Activated CD4-positive, CD25-positive, alpha-beta regulatory T cell (primary cell): ENCODE data around the gene SMAD3.

ENCODE experiments used
- DNase-seq, 4 experiments: peaks; one replicate each; lab custom pipeline; 2025; lab: John Stamatoyannopoulos, UW

The SMAD3 gene

DNA sequence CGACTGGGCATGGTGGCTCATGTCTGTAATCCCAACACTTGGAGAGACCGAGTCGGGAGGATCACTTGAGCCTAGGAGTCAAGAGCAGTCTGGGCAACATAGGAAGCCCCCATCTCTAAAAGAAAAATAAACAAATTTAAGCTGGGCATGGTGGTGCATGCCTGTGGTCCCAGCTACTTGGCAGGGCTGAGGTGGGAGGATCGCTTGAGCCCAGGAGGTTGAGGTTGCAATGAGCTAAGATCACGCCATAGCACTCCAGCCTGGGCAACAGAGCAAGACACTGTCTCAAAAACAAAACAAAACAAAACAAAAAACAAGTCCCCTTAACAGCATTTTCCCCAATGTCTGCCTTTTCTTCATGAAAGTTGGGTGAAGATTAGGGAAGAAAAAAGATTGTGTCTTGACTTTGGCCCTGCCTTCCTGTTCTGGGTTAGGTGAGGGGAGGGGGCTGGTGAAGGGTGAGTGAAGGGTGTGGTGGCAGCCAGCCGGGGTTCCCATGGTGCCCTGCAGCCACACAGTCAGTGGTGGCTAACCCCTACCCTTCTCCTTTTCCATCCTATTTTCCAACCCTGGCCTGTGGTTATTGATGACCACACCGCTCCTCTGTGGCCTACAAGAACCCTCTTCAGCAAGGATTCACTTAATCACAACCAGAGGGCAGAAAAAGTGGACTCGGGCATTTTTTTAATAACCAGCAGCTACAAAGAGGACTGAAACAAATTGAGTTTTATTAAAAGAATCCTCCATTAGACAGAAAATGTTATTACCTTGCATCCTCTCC is 28.4 kb upstream of the SMAD3 start:
- no peak for DNase-seq

DNA sequence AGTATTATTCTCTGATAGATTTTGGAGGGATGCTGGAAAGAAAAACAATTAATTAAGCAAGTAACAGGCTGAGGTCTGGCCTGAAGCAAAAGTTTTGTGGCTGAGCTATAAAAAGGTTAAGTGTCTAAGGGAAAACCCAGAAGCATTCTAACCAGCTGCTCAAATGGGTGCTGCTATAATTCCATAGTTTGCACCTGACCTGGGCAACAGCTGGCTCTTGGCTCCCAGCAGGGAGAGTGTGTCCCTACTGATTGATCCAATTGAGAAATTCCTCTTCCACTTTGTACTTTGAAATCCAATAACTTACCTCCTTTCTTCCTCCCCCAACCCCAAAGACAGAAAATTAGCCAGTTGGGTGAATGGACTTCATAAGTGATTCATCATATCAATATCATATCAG is 27.7 kb upstream of the SMAD3 start:
- DNase-seq: no peak

DNA sequence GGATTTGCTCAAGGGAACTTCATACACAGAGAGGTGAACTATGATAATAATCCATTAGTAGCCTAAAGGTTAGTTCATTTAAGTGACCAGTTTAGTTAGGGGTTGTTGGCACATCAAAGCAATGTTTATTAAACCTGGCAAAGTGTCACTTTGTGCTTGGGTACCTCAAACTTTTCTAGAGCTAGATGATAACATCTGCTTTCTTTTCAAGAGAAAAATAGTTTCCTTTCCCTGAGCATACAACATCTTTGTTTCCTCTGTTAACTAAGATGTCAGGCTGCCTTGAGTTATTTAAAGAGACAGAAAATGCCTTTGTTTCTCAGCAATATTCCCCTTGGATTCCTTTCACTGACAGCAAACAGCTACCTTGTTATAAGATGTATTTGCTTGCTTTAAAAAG is 26.7 kb upstream of the SMAD3 start:
- no peak for DNase-seq

DNA sequence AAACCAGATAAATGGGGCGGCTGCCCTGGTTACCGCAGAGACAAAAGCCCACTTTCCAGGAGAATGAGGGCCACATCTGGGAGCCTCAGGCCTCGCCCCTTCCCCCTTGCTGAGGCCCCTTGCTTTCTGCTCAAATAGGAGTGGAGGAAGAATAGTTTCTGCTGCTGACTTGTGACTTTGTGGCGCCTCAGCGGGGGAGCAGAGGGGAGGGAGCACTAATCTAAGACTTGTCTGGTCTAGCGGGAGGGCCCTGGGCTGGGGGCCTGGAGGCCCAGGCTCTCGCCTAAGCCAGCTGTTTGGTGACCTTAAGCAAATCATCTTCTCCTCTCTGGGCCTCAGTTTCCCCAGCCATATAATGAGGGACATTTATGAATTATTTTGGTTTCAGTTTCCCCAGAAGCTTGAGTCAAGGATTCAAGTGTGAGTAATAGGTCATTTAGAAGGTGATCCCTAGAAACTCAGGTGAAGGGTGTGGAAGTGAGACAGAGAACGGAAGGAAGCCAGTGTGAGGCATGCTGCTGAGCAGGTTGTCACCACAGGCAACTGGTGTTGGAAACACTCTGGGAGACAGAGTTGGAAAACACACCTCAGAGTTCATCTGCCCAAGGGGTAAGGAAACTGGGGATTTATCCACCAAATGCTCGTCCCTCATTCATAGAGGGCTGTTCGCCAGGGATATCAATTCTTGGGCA is 25.9 kb upstream of the SMAD3 start:
- no peak for DNase-seq

DNA sequence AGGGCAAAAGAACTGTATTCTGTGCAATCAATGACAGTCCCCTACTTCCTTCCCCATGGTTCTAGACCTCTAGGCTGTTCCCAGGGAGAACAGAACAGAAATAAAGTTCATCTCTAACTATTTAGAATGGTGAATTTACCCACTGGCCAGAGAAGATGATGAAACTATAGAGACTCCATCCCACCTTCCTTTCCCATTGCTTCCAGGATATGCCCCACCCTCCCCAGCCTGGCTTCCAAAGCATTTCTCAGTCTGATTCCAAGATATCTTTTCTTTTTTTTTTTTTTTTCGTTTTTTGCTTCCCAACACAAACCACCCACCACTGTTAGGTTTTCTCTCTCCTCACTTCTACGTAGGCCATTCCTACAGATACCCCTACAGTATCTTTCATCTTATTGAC is 25.1 kb upstream of the SMAD3 start:
- no peak for DNase-seq

DNA sequence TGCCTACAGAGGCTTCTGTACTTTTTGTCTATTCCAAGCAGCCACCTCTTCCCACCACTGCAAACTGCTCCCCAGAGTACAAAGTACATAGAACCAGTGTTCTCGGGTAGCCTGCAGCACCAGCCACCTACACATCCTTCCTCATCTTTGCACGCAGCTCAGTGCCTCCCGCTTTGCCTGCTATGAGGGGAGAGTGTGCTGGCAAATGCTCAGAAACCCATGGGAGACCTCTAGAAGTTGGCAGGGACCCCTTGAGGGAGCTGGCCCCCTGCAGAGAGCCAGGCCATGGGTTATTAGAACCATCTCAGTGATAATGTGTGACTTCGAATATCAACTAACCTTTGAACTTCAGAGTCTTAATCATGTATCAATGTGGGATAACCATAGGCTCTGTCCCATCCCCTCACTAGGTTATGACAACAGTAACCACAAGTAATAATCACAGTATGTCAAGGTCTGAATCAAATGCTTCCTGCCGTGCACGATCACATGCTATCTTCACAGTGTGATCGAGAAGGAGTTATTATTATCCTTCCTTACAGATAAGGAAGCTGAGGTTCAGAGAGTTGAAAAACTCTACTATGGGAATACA is 22.8 kb upstream of the SMAD3 start:
- DNase-seq: no peak

DNA sequence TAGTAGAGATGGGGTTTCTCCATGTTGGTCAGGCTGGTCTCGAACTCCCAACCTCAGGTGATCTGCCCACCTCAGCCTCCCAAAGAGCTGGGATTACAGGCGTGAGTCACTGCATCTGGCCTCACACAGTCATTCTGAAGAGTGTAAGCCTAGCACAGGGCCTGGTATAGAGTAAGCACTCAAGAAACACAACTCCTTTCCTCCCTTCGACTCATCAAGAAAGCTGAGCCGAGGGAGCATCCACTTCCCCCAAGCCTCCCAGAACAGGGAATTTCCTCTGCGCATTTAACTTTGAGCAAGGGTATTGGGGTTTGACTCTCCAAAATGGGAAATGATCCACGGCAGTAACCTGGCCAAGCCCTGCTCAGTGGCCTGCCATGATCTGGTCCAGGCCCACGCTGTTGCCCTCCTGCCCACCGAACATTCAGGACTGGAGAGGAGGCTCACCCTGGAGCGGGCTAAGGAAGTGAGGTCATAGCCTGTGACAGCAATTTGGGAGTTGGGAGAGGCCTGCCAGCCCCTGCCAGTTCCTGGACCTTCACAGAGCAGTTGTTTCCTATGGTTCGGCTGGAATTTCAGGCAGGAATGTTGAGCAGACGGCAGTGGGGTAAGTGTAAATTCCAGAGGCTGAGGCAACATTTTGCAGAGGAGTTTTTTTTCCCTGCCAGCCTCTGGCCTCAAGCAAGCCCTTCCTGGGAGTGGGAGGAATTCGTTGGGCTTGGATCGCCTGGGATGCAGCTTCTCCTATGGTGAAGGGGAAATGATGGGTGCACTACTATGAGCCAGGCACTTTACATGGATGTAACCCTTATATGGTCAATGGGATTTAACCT is 21.2 kb upstream of the SMAD3 start:
- no peak for DNase-seq

DNA sequence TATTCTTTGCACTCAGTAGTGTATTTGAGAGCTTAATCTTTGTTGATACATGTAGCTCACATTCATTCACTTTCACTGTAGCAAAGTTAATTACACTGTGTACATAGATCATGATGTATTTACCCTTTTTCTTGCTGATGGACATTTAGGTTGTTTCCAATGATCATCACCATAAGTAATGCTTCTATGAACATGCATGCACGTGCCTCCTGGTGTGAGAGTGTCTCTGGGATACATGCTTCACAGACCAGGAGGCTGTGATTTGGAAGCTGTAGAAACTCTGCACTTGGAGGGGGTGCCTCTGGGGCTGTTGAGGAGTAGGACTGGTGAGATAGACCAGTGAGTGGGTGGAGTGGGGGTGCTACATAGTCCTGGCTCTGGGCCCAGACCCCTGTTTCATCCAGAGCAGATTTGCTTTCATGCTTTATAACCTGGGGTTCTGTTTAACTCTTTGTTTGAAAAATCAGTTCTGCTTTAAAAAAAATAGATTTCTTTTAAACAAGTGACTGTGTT is 18.2 kb upstream of the SMAD3 start:
- DNase-seq: no peak

DNA sequence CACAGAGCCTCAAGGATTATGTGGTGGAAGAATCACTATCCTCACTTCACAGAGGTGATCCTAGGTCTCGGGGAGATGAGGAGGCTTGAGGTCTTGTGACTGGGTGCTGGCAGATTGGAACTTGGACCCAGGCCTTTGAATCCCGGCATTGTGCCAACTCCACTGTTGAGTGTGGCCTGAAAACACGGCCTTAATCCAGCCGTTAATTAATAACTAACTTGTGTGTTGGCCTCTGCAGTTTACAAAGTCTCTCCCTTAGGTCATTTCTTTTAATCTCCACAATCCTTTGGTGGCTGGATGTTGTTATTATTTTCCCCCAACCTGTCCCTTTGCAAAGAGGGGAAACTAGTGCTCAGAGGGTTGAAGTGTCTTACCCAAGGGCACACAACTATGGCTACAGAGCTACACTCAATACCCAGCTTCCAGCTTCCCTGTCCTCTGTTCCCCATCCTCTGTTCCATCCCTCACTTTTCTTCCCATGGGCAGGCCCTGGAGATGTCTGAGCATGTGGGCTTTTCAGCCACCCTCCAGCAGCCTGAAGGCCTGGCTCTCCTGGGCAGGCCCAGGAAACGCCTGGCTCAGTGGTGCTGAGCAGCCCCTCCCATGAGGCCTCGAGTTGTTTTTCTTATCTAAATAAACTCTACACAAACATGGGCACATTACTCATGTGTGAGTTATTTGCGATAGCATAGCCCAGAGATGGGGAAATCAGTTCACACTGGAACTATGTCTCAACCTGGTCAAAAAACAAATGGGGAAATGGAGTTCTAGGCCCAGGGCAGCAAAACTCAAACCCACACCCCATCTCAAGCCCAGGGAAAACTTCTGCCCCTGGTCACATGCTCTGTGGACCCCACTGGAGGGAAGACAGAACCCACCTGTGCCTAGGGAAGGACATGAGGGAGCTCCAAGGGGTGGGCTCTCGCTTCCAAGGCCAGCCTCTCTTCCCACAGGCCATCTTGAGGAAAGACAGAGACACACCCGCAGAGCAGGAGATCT is 16.8 kb upstream of the SMAD3 start:
- no peak for DNase-seq

DNA sequence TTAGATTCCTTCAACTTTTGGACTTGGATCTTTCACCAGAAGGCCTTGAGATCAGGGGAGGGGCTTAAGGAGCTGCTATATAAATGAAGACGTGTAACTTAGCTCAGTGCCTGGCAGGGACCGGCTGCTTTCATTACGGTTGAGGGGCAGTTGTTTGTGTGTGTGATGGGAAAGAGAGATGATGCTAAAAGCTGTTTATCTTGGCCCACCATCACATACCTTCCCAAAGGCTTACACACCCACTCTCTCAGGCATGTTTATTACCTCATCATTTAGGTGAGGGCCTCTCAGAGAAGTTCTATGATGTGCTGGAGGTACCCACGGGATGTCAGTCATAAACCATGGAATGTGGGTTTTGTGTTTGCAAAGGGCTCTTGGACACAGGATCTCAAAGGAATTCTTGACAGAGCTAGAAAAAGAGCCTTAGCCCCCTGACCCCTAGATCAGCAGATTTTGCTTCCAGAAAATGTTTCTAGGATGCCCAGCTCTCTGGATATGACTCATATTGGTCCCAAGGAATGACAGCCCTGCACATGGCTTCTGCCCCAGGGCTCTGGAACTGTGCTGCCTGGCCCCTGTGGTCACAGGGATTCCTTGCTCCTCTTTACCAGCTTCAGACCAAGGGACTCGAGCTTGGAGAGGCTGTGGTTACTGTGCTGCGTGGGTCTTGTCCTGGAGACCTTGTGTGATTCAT is 15.9 kb upstream of the SMAD3 start:
- no peak for DNase-seq

DNA sequence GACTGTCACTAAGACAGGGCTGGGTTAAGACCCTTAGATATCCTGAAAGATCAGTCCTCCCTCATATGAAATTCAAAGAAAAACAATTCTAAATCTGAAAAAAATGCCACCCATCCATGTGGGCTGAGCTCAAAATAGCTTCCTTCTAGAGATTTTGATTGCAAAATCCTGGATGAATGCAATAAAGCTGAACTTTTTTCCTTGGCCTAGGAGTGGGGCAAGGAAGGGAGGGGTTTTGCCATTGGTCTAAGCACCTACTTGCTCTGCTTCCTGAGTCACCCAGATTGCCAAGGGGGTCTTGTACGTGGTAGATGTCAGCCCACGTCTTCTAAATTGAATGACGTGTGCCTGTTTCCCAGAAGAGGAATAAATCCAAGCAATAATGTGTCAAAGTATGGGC is 15.3 kb upstream of the SMAD3 start:
- DNase-seq: no peak

DNA sequence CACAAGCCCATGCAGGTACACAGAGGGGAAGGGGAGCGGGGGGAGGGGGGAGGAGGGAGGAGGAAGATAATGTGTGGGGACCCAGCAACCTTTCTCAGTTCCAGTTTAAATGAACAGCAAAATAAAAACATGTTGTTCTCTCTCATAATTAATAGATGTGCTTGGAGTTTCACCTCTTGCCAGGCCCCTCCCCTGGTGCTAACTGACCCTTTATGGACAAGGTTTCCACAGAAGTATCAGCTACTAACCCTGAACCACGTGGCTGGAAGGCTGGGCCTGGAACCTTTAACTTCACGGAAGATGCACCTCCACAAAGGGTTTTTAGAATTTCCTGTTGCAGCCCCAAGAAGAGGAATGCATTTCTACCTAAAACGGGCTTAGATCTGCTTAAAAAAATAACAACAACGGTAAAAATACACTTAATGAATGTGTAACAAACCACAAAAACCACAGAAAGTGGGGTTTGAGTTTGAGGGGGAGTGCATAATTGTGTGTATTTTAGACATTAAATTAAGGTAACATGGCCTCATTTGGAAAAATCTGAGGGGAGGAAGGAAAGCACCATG is 14.8 kb upstream of the SMAD3 start:
- no peak for DNase-seq

DNA sequence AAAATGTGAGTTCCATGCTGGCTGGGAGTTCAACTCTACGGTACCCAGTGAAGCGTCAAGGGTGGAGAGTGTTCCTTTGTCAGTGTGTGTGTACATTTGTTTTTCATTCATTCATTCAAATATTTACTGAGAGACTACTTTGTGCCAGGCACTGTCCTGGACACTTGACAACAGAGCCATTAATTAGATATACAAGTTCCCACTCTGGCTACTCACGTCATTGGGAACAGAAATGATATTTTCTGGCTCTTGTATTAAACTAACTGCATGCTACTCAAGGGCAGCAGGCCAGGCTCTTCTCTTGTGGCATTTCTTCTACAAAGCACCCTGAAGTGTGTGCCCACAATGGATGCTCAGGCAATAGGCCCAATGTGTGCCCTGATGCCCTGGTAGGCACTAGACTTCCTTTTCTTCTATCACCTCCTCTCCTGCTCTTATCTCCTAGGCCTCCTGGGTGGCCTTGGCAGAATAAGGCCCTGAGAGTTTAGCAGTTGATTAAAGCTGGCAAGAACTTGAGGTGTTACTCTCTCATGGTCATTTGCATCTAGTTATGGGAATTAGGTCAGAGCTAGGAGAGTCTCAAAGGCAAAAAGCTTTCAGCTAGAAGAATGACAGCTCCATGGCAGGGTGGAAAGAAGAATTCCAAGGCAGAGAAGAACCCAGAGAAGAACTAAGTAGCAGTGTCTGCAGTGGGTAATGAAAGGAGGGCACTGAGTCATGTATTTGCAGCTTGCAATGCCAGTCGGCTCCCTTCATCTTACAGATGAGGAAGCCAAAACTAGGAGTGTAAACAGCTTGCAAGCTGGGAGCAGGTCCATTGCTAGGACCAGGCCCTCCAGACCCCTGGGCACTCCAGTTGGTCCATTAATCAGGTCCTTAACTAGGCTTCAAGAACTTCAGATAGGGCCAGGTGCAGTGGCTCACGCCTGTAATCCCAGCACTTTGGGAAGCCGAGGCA is 14.0 kb upstream of the SMAD3 start:
- DNase-seq: no peak

DNA sequence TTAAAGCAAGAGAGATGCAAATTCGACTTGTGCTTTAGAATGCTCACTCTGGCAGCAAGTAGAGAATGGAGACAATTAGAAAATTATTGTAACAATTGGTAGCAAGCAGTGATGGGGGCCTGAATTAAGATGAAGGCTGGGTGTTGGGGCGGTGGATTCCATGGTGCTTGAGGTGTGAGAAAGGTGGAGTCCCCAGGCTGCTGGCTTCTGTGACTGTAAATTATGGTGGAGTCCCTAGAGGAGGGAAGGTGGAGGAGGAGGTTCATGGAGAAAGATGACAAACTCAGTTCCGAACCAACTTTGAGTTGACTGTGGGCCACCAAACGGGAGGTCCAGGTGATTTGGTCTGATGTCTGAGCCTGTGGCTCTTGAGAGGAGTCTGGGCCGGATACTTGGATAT is 10.7 kb upstream of the SMAD3 start:
- no peak for DNase-seq

DNA sequence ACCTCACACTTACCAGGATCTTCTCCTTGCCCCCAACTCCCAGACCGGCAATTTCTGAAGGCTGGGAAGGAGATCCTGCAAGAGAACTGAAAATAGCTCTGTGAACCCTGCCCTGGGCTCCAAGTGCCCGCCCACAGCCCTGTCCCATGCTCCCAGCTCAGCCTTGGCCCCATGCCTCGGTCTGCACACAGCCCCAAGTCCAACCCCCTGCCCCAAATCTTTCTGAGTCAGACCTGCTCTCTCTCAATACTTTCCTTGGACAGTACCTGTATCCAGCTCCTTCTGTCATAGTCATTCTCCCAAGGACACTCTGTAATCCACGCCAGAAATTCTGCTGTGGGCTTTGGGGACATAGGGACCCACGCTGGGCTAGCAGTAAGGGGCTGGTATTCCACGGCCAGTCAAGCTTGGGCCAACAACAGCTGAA is 6.3 kb upstream of the SMAD3 start:
- DNase-seq: no peak

DNA sequence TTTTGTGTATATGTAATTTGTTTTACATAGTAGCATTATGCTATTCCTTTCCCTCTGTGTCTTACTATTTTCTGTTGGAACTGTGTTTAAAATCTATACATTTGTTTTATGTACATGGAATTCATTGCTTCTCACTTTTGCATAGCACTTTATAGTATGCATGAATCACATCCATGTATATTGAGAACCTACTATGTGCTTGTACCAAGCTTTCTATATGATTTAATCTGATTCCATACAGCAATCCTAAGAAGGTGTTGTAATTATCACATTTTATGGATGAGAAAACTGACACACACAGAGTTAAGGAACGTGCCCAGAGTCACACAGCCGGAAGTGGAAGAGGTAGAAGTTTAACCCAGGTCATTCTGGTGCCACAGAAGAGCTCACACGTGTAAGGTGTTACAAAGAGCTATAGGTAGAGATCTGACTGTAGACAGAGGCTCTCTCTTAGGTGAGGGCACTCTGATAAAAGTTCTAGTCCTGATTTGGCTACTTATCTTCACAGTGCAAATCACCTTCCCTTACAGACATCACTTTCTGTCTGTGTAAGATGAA is 3.5 kb upstream of the SMAD3 start:
- DNase-seq: no peak

DNA sequence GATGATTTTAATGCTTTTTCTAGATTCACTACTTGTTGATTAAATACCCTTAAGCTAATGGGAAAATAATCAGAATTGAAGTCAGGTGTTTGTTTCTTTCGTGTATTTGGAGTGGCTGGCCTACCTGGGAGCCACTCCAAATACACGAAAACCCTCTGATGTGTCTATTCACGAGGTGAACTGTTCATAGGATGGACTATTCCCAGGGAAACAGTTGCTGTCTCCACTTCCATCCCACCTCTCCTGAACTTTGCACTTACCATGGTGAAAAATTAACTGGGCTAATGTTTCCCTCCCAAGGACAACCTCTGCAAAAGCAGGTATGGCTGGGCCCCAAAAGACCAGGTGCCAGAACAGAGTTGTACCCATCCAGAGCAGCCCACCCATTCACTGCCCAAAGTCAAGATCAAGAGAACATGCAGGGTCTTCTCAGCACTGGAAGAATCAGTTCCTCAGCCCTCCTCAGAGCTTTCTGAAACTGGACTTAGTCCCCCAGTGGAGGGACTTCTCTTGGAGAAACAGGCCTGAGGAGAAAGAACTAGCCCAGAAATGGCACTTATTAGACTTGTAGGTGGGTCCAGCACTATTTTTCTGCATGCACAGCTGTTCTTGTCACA is 2.9 kb upstream of the SMAD3 start:
- DNase-seq: no peak
